AG09309 (cell line): ENCODE measurements around the gene ARID4A.
A peak's percentile ranks its signal among the peaks of the same experiment; 100 is the strongest.

Source experiments
- DNase-seq: peaks from one replicate; pipeline ENCODE4 v3.0.0-alpha.2; 2010; ENCODE audit warnings: low read depth
- H3K4me3 ChIP-seq: 2 replicates; pipeline ENCODE4 v1.5.1; 2011; ENCODE audit warnings: mild to moderate bottlenecking, low read depth, low read length, moderate library complexity; ENCODE audit not compliant: control insufficient read depth
- CTCF ChIP-seq: IDR thresholded peaks from 2 replicates; pipeline ENCODE4 v1.5.1; 2011; ENCODE audit warnings: mild to moderate bottlenecking, low read depth, low read length, inconsistent platforms; ENCODE audit not compliant: insufficient read depth, control insufficient read depth; ENCODE audit errors: missing control alignments

Gene ARID4A

GRCh38 chr14:58368956-58369355 is 70.6 kb downstream of the ARID4A start:
- TF ChIP-seq CTCF, result no peak
- no peak for DNase-seq
- H3K4me3 ChIP-seq, result no peak overlapping the region

- no peak overlapping the region for H3K4me3 ChIP-seq
- no peak for TF ChIP-seq CTCF
- no peak for DNase-seq
Observed at GRCh38 chr14:58376791-58377190, 78.4 kb downstream of the ARID4A start.

- no peak overlapping the region for H3K4me3 ChIP-seq
- no peak for TF ChIP-seq CTCF
- DNase-seq, result no peak
Observed at GRCh38 chr14:58390830-58391229, 92.5 kb downstream of the ARID4A start.

GRCh38 chr14:58395562-58395811 is 97.1 kb downstream of the ARID4A start:
- DNase-seq, result no peak
- H3K4me3 ChIP-seq, result peak overlapping the region; percentile 36
- TF ChIP-seq CTCF, result no peak

- peak within 1 kb of the TSS; percentile 36 for H3K4me3 ChIP-seq
- DNase-seq, result peak; percentile 1
- peak; percentile 35 for TF ChIP-seq CTCF
Observed at GRCh38 chr14:58395812-58396788, 97.7 kb downstream of the ARID4A start, which contains the start of gene TOMM20L. Gene TOMM20L, plus strand, starts transcription at chr14:58395930. Its CDS starts 28 bp downstream, at chr14:58395958.

- no peak for DNase-seq
- H3K4me3 ChIP-seq, result no peak overlapping the region
Observed at GRCh38 chr14:58397156-58397555, 98.8 kb downstream of the ARID4A start.

More at GRCh38 chr14:58397156-58397555, 98.8 kb downstream of the ARID4A start:
- TF ChIP-seq CTCF, result no peak
